Endothelial cell of umbilical vein (primary cell): ENCODE results near the gene C16orf89. TPM values are rescaled to one million over a fixed set of nuclear protein-coding genes. Genes with fewer than 3 reads are reported as not detected.

ENCODE experiments used
- BruUV-seq: library from RNA; stranded (reverse); fragments of 400-500 nt; replicated peaks from 2 replicates; lab custom pipeline; 2021; lab: Mats Ljungman, UMichigan
- CTCF ChIA-PET: fragments of 300-600, 350-600 bp; sonication (Branson Sonifier 250); formaldehyde crosslinking; loops from one replicate; lab custom pipeline; 2021; ENCODE audit warnings: antibody characterized with exemption, inconsistent platforms; lab: Charles Lee
- POLR2A ChIA-PET: fragments of 300-600, 350-600 bp; sonication (Branson Sonifier 250); formaldehyde crosslinking; loops from one replicate; lab custom pipeline; 2021; ENCODE audit warnings: antibody characterized with exemption, inconsistent platforms; lab: Charles Lee
- DNase-seq: peaks from one replicate; pipeline ENCODE4 v3.0.0-alpha.2; 2011; ENCODE audit warnings: low read depth, low spot score
- FAIRE-seq: peaks from 2 replicates; lab custom pipeline; 2011; peaks lifted over from hg19 to GRCh38; lab: Jason Lieb, UNC
- H2AFZ ChIP-seq: 2 replicates; pipeline ENCODE4 v1.6.0; 2012; ENCODE audit warnings: low read depth, low read length, control low read depth, inconsistent platforms
- H3K27ac ChIP-seq: 2 replicates; pipeline ENCODE4 v1.5.1; 2011; ENCODE audit warnings: low read depth, mild to moderate bottlenecking, control low read depth, low read length, moderate library complexity; ENCODE audit not compliant: insufficient read depth
- H3K27me3 ChIP-seq, 2 experiments: 2 replicates each; pipeline versions ENCODE4 v1.6.0 to v1.6.1; 2011; ENCODE audit warnings: low read length in 2 of 2, mixed read lengths in 1 of 2; ENCODE audit not compliant: control insufficient read depth in 2 of 2, insufficient read depth in 2 of 2
- H3K36me3 ChIP-seq, 2 experiments: 2 replicates in 1 of 2; 3 replicates in 1 of 2; pipeline ENCODE4 v1.5.1; 2011; ENCODE audit warnings: low read length in 2 of 2, mild to moderate bottlenecking in 1 of 2, moderate library complexity in 1 of 2; ENCODE audit not compliant: control insufficient read depth in 2 of 2, insufficient read depth in 2 of 2; ENCODE audit errors: extremely low read depth in 1 of 2
- H3K4me1 ChIP-seq: 3 replicates; pipeline ENCODE4 v1.5.1; 2011; ENCODE audit warnings: mild to moderate bottlenecking, low read length; ENCODE audit not compliant: control insufficient read depth, insufficient read depth; ENCODE audit errors: extremely low read depth
- H3K4me2 ChIP-seq: 2 replicates; pipeline ENCODE4 v1.6.1; 2011; ENCODE audit warnings: low read length, control low read depth, mixed read lengths; ENCODE audit not compliant: insufficient read depth
- H3K4me3 ChIP-seq, 3 experiments: fragments of 200-600 bp in 1 of 3; sonication (generic), shearing (Covaris generic) in 1 of 3; replicated peaks in 1 of 3; 2 replicates each; pipeline ENCODE4 v1.5.1; 2011 to 2016; ENCODE audit warnings: control low read depth in 3 of 3, low read length in 3 of 3, mild to moderate bottlenecking in 2 of 3, inconsistent platforms in 1 of 3, low read depth in 1 of 3, moderate library complexity in 1 of 3; ENCODE audit not compliant: insufficient read depth in 1 of 3
- H3K79me2 ChIP-seq: 2 replicates; pipeline ENCODE4 v1.6.0; 2012; ENCODE audit warnings: low read length, inconsistent platforms; ENCODE audit not compliant: control insufficient read depth, insufficient read depth
- H3K9ac ChIP-seq: replicated peaks from 2 replicates; pipeline ENCODE3; 2011; ENCODE audit warnings: low read length, control low read depth; ENCODE audit not compliant: insufficient read depth; ENCODE audit errors: extremely low read depth
- H3K9me1 ChIP-seq: replicated peaks from 3 replicates; pipeline ENCODE4 v1.6.0; 2011; ENCODE audit warnings: mild to moderate bottlenecking, low read length; ENCODE audit not compliant: control insufficient read depth, insufficient read depth; ENCODE audit errors: extremely low read depth
- H3K9me3 ChIP-seq: replicated peaks from 2 replicates; pipeline ENCODE4 v1.5.1; 2012; ENCODE audit warnings: low read length, inconsistent platforms; ENCODE audit not compliant: control insufficient read depth, insufficient read depth
- H4K20me1 ChIP-seq: replicated peaks from 2 replicates; pipeline ENCODE3; 2011; ENCODE audit warnings: mild to moderate bottlenecking, low read length; ENCODE audit not compliant: control insufficient read depth, insufficient read depth; ENCODE audit errors: extremely low read depth
- CTCF ChIP-seq, 2 donors: IDR thresholded peaks; 1 replicate in 1 of 2; 2 replicates in 1 of 2; pipeline ENCODE4 v1.5.1; 2011; ENCODE audit warnings: low read length in 2 of 2, mild to moderate bottlenecking in 2 of 2, moderate library complexity in 2 of 2, control low read depth in 1 of 2, inconsistent platforms in 1 of 2, low read depth in 1 of 2; ENCODE audit not compliant: insufficient read depth in 1 of 2; ENCODE audit errors: extremely low read depth in 1 of 2
- EZH2 ChIP-seq: IDR thresholded peaks from 2 replicates; pipeline ENCODE4 v1.6.1; 2012; ENCODE audit warnings: borderline replicate concordance, low read depth, mild to moderate bottlenecking, moderate library complexity, low read length, inconsistent platforms; ENCODE audit not compliant: severe bottlenecking
- FOS ChIP-seq: IDR thresholded peaks from 2 replicates; pipeline ENCODE4 v1.6.1; 2011; ENCODE audit warnings: mild to moderate bottlenecking, low read length, moderate library complexity, borderline replicate concordance; ENCODE audit not compliant: insufficient read depth
- dilution Hi-C: fragments of 300-500 bp; cut with MboI; formaldehyde crosslinking; loops from one replicate; pipeline ENCODE4 v1.15.0; 2019; ENCODE audit warnings: low sequenced_read_pairs; ENCODE audit not compliant: extremely low pct_ligation_motif_present
- intact Hi-C: fragments of 100-400 bp; cut with micrococcal nuclease; formaldehyde crosslinking; loops from one replicate; pipeline ENCODE4 v1.10.0; 2022
- polyA plus RNA-seq, 4 experiments: library from polyadenylated mRNA; depleted of rRNA in 3 of 4; stranded (reverse) in 3 of 4; unstranded in 1 of 4; fragments of >200 nt; gene quantifications; 2 replicates each; pipeline versions ENCODE4 v1.2.1 to v1.2.3, GENCODE V29; 2011 to 2012; ENCODE audit warnings: missing spikeins in 1 of 4
- total RNA-seq: library from RNA; stranded (reverse); gene quantifications from 2 replicates; pipeline ENCODE4 v1.2.3, GENCODE V29; 2021

Gene C16orf89
- total and polyA plus RNA-seq, 2 donors (not counting 3 experiments of a cell fraction or from before 2014, with no cell fraction given) = not detected

GRCh38 chr16:5022521-5022920, 43.2 kb downstream of the C16orf89 start:
- DNase-seq (no peak), FAIRE-seq (no peak)
- POLR2A ChIA-PET = interaction anchor here (0.7 kb wide), 1 partner anchor 426 kb away, joined by 9 read pairs; no protein-coding TSS in a partner anchor
- H3K4me1 ChIP-seq = no peaks in the 10 kb centered on the region
- dilution Hi-C loops = no loop called here
- no peaks in the 10 kb centered on the region for H4K20me1 ChIP-seq
- H3K9me3 ChIP-seq = no peaks in the 10 kb centered on the region
- no peak overlapping the region for H3K9ac ChIP-seq
- H3K79me2 ChIP-seq = no peaks in the 10 kb centered on the region
- H3K4me2 ChIP-seq = no peak overlapping the region
- TF ChIP-seq FOS (no peak), CTCF (IDR thresholded peaks at IDR 0.05; ENCODE audit: extremely low read depth in 1 of 2, insufficient read depth in 1 of 2, low read depth in 1 of 2, low read length in 2 of 2) (no peak)
- CTCF ChIA-PET = no interaction called here
- H3K27me3 ChIP-seq = no peaks in the 10 kb centered on the region
- no peak overlapping the region for H3K4me3 ChIP-seq
- H3K36me3 ChIP-seq = no peaks in the 10 kb centered on the region
- H3K9me1 ChIP-seq = no peaks in the 10 kb centered on the region
- no TSS peak for BruUV-seq
- intact Hi-C loops = no loop called here
- H2AFZ ChIP-seq = no peak overlapping the region
- no peak overlapping the region for H3K27ac ChIP-seq

GRCh38 chr16:5020551-5020950, 45.2 kb downstream of the C16orf89 start:
- POLR2A ChIA-PET = interaction anchor here (0.6 kb wide), 1 partner anchor 14 kb away, joined by 5 read pairs; no protein-coding TSS in a partner anchor
- intact Hi-C loops (no loop called here), dilution Hi-C loops (no loop called here)

More at GRCh38 chr16:5020551-5020950, 45.2 kb downstream of the C16orf89 start:
- Histone ChIP-seq H3K79me2 (no peaks in the 10 kb centered on the region), H4K20me1 (no peaks in the 10 kb centered on the region), H3K36me3 (no peaks in the 10 kb centered on the region), H3K9me3 (no peaks in the 10 kb centered on the region), H2AFZ (no peak overlapping the region), H3K4me1 (no peaks in the 10 kb centered on the region), H3K27ac (no peak overlapping the region), H3K4me3 (no peak overlapping the region), H3K27me3 (no peaks in the 10 kb centered on the region), H3K9me1 (no peaks in the 10 kb centered on the region), H3K9ac (no peak overlapping the region), H3K4me2 (no peak overlapping the region)
- no TSS peak for BruUV-seq
- CTCF ChIA-PET = interaction anchor here (1.1 kb wide), 1 partner anchor 140 kb away, joined by 3 read pairs; no protein-coding TSS in a partner anchor
- TF ChIP-seq EZH2 = no peak
- FAIRE-seq = no peak
- no peak for DNase-seq
